ENCODE data around the gene CRP.
"Not testable (repeated sequence)": the region's sequence is repeated elsewhere in the genome, so short reads cannot be mapped to it uniquely, and the experiment has no call there.

The CRP gene

GRCh38 chr1:159714529-159714928, at the start of gene CRP:
Gene CRP (minus strand): TSS chr1:159714589. CDS start chr1:159714485, 104 bp downstream.
- DNase-seq (ENCODE audit: low read depth in 2 of 2): no peak

GRCh38 chr1:159763686-159764085, 49.3 kb upstream of the CRP start:
- DNase-seq (ENCODE audit: low read depth in 2 of 2): no peak

GRCh38 chr1:159756397-159756796, 42.0 kb upstream of the CRP start:
- no peak for DNase-seq (ENCODE audit: low read depth in 2 of 2)

GRCh38 chr1:159755451-159756007, 41.1 kb upstream of the CRP start:
- no peak for DNase-seq (ENCODE audit: low read depth in 2 of 2)

GRCh38 chr1:159753386-159753785, 39.0 kb upstream of the CRP start:
- no peak for DNase-seq (ENCODE audit: low read depth in 2 of 2)

GRCh38 chr1:159752135-159752580, 37.8 kb upstream of the CRP start:
- no peak for DNase-seq (ENCODE audit: low read depth in 2 of 2)

GRCh38 chr1:159751031-159751430, 36.6 kb upstream of the CRP start:
- DNase-seq (ENCODE audit: low read depth in 2 of 2): no peak

- no peak for DNase-seq (ENCODE audit: low read depth in 2 of 2)
These were observed 36.2 kb upstream of the CRP start for GRCh38 chr1:159750621-159751020.

GRCh38 chr1:159749630-159750029, 35.2 kb upstream of the CRP start:
- DNase-seq (ENCODE audit: low read depth in 2 of 2): no peak

GRCh38 chr1:159748370-159748769, 34.0 kb upstream of the CRP start:
- no peak for DNase-seq (ENCODE audit: low read depth in 2 of 2)

- no peak for DNase-seq (ENCODE audit: low read depth in 2 of 2)
These were observed 32.3 kb upstream of the CRP start for GRCh38 chr1:159746666-159747065.

GRCh38 chr1:159743651-159744410, 29.4 kb upstream of the CRP start:
- DNase-seq (ENCODE audit: low read depth in 2 of 2): no peak

GRCh38 chr1:159737238-159737916, 23.0 kb upstream of the CRP start:
- no peak for DNase-seq (ENCODE audit: low read depth in 2 of 2)

- not testable (repeated sequence) for DNase-seq (ENCODE audit: low read depth in 2 of 2)
These were observed 8.8 kb upstream of the CRP start for GRCh38 chr1:159723188-159723587.

- DNase-seq (ENCODE audit: low read depth in 2 of 2): no peak
These were observed 5.6 kb upstream of the CRP start for GRCh38 chr1:159719990-159720389.

GRCh38 chr1:159715855-159716254, 1.5 kb upstream of the CRP start:
- DNase-seq (ENCODE audit: low read depth in 2 of 2): no peak

GRCh38 chr1:159712080-159712479, 2.3 kb downstream of the CRP start:
- no peak for DNase-seq (ENCODE audit: low read depth in 2 of 2)

GRCh38 chr1:159707472-159708260, 6.7 kb downstream of the CRP start:
- no peak for DNase-seq (ENCODE audit: low read depth in 2 of 2)

GRCh38 chr1:159705904-159706256, 8.5 kb downstream of the CRP start:
- no peak for DNase-seq (ENCODE audit: low read depth in 2 of 2)

- DNase-seq (ENCODE audit: low read depth in 2 of 2): no peak
These were observed 9.0 kb downstream of the CRP start for GRCh38 chr1:159705251-159705903.

GRCh38 chr1:159704481-159704880, 9.9 kb downstream of the CRP start:
- DNase-seq (ENCODE audit: low read depth in 2 of 2): no peak

- no peak for DNase-seq (ENCODE audit: low read depth in 2 of 2)
These were observed 14.1 kb downstream of the CRP start for GRCh38 chr1:159700312-159700711.

All from stimulated activated CD8-positive, alpha-beta memory T cell treated with anti-CD3 and anti-CD28 coated beads, Interleukin-2, amount 100 ng/mL, for 48 hours (primary cell).